ENCODE results near the gene KIAA1755. TPM values are rescaled to one million over a fixed set of nuclear protein-coding genes. Genes with fewer than 3 reads are reported as not detected.

The KIAA1755 gene
- total and polyA plus RNA-seq, 8 donors, result 1.2 to 9.4 (median 3.1) TPM; not detected in 1

DNA sequence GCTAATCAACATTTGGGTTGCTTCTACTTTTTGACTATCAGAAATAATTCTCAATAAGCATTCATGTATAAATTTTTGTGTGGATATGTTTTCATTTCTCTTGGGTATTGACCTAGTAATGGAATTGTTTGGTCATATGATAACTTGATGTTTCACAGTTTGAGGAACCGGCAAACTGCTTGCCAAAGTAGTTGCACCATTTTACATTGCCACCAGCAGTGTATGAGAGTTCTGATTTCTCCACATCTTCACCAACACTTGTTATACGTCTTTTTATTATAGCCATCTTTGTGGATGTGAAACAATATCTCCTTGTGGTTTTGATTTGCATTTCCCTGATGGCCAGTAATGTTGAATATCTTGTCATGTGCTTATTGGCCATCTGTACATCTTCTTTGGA is 52.9 kb downstream of the KIAA1755 start:
- Histone ChIP-seq H3K36me3 (no peaks in the 10 kb centered on the region), H3K9me3 (no peaks in the 10 kb centered on the region), H3K4me3 (no peak overlapping the region), H3K27ac (no peak overlapping the region), H3K4me1 (peaks cover 0 to 5% (median 2%) of the 10 kb centered on the region in 4 donors), H3K27me3 (peaks cover 0 to 2% (median 0%) of the 10 kb centered on the region in 3 donors)
- no peak for TF ChIP-seq EP300 (IDR thresholded peaks at IDR 0.05)
- TF ChIP-seq, protein P1, sequence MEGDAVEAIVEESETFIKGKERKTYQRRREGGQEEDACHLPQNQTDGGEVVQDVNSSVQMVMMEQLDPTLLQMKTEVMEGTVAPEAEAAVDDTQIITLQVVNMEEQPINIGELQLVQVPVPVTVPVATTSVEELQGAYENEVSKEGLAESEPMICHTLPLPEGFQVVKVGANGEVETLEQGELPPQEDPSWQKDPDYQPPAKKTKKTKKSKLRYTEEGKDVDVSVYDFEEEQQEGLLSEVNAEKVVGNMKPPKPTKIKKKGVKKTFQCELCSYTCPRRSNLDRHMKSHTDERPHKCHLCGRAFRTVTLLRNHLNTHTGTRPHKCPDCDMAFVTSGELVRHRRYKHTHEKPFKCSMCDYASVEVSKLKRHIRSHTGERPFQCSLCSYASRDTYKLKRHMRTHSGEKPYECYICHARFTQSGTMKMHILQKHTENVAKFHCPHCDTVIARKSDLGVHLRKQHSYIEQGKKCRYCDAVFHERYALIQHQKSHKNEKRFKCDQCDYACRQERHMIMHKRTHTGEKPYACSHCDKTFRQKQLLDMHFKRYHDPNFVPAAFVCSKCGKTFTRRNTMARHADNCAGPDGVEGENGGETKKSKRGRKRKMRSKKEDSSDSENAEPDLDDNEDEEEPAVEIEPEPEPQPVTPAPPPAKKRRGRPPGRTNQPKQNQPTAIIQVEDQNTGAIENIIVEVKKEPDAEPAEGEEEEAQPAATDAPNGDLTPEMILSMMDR (IDR thresholded peaks at IDR 0.05), result no peak
- TF ChIP-seq POLR2AphosphoS5 (IDR thresholded peaks at IDR 0.05), result no peak
- WGBS, 5 donors, result 71 to 86% (median 81%) methylated on average over 2 of the region's 2 CpGs
- DNase-seq, result no peak
- intact Hi-C loops (cut with DNase I; ENCODE audit: low total_unique reads), result no loop called here

DNA sequence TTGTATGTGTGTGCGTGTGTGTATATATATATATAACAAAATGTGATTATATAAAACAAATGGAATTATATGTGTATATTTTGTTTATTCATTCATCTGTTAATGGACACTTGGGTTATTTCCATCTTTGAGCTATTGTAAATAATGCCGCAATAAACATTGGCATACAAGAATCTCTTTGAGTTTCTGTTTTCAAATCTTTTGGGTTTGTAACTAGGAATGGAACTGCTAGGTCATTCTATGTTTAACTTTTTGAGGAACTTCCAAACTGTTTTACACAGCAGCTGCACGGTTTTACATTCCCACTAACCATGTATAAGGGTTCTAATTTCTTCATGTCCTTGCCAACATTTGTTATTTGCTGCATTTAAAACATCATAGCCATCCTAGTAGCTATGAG is 55.5 kb downstream of the KIAA1755 start:
- no peaks in the 10 kb centered on the region for H3K9me3 ChIP-seq
- TF ChIP-seq EP300 (IDR thresholded peaks at IDR 0.05) (no peak), POLR2AphosphoS5 (IDR thresholded peaks at IDR 0.05) (no peak), POLR2A (IDR thresholded peaks at IDR 0.05) (no peak)
- TF ChIP-seq, protein P1 (IDR thresholded peaks at IDR 0.05), result no peak
- intact Hi-C loops (cut with DNase I; ENCODE audit: low total_unique reads), result no loop called here
- peaks cover 0 to 7% (median 0%) of the 10 kb centered on the region in 3 donors for H3K27me3 ChIP-seq
- no peak overlapping the region for H3K27ac ChIP-seq
- H3K4me3 ChIP-seq, result no peak overlapping the region
- H3K36me3 ChIP-seq, result no peaks in the 10 kb centered on the region
- WGBS, 5 donors, result 48 to 57% (median 52%) methylated on average over 3 of the region's 3 CpGs
- no peak for DNase-seq
- peaks cover 0 to 5% (median 0%) of the 10 kb centered on the region in 4 donors for H3K4me1 ChIP-seq

DNA sequence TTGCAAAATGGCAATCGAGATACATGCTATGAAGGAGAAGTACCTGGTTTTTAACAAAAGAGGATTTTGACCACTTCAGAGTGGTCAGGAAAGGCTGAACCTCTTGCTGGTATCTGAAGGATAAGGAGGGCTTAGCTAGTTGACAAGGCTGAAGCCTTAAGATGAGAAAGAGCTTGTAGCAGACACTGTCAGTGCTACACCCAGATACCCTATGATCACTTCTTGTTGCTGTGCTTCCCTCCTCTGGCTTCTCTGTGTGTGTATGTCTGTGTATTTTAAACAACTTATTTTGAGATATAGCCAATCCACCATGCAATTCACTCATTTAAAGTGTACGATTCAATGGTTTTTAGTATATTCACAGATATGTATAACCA is 56.6 kb downstream of the KIAA1755 start:
- no peak overlapping the region for H3K27ac ChIP-seq
- H3K27me3 ChIP-seq, result peaks cover 0 to 7% (median 0%) of the 10 kb centered on the region in 3 donors
- peaks cover 0 to 4% (median 0%) of the 10 kb centered on the region in 4 donors for H3K4me1 ChIP-seq
- WGBS, 5 donors, result 74 to 85% (median 80%) methylated on average over 2 of the region's 2 CpGs
- no peak for DNase-seq
- H3K9me3 ChIP-seq, result no peaks in the 10 kb centered on the region
- intact Hi-C loops (cut with DNase I; ENCODE audit: low total_unique reads), result no loop called here
- H3K36me3 ChIP-seq, result no peaks in the 10 kb centered on the region
- TF ChIP-seq POLR2AphosphoS5 (IDR thresholded peaks at IDR 0.05), result no peak
- TF ChIP-seq EP300 (IDR thresholded peaks at IDR 0.05), result no peak
- no peak for TF ChIP-seq POLR2A (IDR thresholded peaks at IDR 0.05)
- TF ChIP-seq, protein P1 (IDR thresholded peaks at IDR 0.05), result no peak
- H3K4me3 ChIP-seq, result no peak overlapping the region

- WGBS, 5 donors, result 69 to 74% (median 70%) methylated on average over 6 of the region's 6 CpGs
- H3K4me1 ChIP-seq, result no peaks in the 10 kb centered on the region
- H3K4me3 ChIP-seq, result no peak overlapping the region
These were observed 57.1 kb downstream of the KIAA1755 start for GRCh38 chr20:38203337-38203980.

More at GRCh38 chr20:38203337-38203980, 57.1 kb downstream of the KIAA1755 start:
- H3K27me3 ChIP-seq, result peaks cover 0 to 7% (median 0%) of the 10 kb centered on the region in 3 donors
- DNase-seq, result no peak
- intact Hi-C loops (cut with DNase I; ENCODE audit: low total_unique reads), result no loop called here
- no peak overlapping the region for H3K27ac ChIP-seq
- H3K36me3 ChIP-seq, result no peaks in the 10 kb centered on the region
- TF ChIP-seq EP300 (IDR thresholded peaks at IDR 0.05), result no peak
- TF ChIP-seq, protein P1 (IDR thresholded peaks at IDR 0.05), result no peak
- no peak for TF ChIP-seq POLR2AphosphoS5 (IDR thresholded peaks at IDR 0.05)
- no peak for TF ChIP-seq POLR2A (IDR thresholded peaks at IDR 0.05)
- no peaks in the 10 kb centered on the region for H3K9me3 ChIP-seq
